HG02981 (cell line): ENCODE measurements around the gene HPCA.

Experiments
- ATAC-seq: cut with Tn5 transposase; IDR thresholded peaks from one replicate; pipeline ENCODE4 v1.9.1; 2021; ENCODE audit warnings: mild to moderate bottlenecking, moderate library complexity; ENCODE audit not compliant: unreplicated experiment

HPCA gene

DNA sequence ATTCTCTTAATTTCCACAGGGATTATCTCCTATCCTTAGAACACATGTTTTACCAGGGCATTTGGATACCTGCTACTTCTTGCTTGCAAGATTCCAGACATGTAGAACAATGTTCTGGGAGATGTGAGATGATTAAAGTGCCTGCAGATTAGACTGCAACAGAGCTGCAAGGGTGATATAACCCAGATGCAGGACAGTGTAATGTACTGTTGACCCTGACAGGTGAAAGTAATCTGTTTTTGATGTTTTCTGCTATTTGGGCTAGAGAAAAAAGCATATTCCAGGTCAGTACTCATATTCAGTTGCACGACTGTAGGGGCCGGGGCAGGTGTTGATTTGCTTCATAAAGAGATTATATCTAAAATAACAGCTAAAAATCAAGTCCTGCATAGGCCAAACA, 42.0 kb downstream of the HPCA start:
- no peak for ATAC-seq

DNA sequence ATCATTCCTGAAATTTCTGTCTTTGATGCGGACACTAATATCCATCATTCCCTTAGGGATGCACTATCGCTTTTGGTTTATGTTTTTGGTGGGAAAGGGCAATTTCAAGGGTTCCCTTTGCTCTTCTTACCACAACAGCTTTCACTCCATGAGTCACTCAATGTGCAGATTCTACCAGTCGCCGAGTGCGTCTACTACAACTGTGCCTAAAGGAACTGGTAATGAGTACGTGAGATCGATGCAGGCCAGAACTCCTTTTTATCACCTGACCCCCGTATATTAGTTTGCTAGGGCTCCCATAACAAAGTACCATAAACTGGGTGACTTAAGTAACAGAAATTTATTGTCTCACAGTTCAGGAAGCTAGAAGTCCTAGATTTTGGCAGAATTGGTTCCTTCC, 42.4 kb downstream of the HPCA start:
- no peak for ATAC-seq

DNA sequence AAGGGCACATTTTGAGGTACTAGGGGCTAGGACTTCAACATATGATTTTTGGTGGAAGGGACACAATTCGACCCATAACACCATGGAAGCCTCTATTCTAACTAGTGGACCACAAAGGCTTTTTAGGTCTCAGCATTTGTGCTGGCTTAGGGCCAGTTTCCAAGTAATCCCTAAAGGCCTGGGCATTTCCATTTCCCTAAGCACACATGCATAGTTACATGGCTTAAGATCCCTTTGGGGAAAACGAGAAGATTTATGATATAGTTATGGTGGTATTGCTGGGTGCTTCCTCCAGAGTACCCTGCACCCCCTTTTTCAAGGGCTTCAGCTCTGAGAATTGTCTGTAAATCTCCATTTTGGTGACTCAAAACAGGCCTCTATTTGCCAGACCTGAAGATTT, 43.1 kb downstream of the HPCA start:
- no peak for ATAC-seq

DNA sequence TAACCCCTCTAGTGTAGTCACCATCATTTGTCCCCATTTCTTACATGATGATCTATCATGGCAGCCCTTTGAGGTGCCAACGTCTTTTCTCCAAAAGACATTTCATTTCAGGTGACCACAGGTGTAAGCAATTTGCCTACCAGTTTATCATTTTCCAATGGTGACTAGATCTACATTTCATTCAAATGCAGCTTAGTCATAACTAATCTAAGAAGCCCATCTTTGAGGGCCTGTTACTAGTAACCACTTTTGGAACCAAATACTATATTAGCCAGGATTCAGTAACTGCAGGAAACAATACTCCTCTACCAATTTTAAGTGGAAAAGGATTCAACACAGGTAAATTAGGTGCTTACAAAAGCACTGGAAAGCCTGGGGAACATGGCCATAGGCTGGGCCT, 45.5 kb downstream of the HPCA start:
- ATAC-seq = no peak

DNA sequence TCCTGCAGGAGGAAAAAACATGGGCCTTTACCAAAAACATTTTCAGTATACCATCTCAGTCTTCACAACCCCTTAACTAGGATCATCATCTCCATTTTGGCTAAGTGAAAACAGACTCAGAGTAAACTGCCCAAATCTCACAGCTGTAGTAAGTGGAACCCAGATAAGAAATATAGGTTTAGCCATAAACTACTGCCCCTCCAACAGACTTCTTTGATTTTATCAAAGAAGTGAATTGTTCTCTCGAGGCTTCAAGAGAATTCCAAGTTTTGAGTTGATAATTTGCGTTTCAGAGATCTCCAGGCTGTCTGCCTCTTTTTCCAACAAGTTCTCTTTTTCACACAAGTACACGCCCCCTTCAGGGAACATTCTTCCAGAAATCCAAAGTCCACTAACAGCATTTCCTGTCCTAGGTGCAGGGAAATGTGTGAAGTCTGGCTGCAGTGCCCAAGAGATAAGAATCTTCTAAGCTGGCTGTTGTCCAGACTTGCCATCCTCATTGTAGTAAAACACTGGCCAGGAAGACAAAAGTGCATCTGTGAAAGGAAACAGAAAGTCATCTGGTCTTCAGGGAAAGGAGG, 47.5 kb downstream of the HPCA start:
- ATAC-seq = no peak

DNA sequence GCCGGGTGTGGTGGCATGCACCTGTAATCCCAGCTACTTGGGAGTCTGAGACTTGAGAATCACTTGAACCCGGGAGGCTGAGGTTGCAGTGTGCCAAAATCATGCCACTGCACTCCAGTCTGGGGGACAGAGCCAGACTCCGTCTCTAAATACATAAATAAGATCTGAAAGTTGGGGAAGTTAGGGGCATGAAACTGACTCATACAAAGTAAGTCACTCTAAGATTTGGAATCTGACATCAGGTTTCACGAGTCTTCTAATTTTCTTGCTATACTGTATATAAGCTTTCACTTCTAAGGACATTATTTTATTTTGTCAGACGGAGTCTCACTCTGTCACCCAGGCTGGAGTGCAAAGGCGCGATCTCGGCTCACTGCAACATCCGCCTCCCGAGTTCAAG, 48.2 kb downstream of the HPCA start:
- ATAC-seq = no peak

DNA sequence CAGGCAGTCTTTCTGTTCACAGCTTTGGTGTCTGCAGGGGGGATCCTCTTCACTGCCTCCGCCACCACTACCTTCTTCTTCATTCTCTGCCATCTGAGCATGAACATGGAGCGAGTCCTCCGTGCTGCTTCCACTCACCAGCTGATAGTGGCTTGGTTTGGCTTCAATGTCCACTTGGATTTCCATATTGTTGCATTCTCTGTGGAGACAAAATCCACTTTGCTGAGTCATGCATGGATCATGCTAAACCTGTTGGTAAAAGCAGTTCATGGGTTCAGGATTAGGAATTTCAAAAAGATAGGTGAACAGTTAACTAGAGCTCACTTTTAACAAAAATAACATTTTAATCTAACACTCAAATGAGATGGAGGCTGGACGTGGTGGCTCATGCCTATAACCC, 50.8 kb downstream of the HPCA start:
- ATAC-seq = no peak

DNA sequence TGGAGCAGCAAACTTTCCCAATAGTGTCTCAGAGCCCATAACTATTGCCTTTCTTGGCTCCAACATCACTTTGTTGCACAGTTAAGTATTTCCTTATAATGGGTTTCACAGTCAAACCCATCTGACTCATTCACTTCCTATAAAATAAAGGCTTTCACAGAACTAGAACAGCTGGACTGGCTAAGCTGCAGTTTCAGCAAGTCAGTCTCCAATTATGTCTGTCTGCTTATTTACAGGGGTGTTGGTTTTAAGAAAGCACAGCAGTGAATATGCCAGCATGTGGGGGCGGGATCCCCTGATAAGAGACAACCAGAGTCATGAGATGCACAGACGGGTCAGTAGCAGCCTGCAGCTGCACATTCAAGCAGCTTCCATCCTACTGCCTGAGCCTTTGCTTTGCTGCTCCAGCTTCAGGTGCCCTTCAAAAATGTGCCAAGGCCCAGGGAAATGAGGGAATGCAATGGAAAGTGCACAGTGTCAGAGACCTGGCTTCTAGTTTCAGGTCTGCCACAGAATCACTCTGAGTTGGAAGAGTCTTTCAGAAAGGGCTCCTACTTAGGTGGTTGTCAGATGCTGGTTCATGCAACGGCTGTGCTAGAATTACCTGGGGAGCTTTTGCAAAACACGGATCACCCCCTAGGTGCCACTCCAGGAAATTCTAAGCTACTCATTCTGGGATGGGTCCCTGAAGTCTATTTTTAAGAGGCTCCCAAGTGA, 53.5 kb downstream of the HPCA start:
- ATAC-seq = no peak

DNA sequence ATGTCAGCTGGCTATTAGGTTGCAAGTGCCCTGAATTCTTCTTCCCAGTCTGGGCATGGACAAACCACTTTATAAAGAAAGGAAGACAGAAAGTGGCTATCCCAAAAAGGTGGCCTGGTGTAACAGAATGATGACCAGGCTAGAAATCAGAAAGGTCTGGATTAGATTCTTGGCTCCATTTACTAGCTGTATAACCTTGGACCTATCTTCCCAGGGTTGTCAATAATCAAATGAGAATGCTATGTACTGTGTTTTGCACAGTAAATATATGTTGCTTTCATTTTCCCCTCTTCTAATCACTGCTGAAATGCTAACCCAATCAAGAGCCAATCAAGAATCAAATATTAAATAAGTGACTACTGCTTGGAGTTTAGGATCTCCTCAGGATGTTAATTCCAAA, 57.9 kb downstream of the HPCA start:
- ATAC-seq = no peak
